Activated naive CD4-positive, alpha-beta T cell treated with Interleukin-2 at 50 U/mL for 16 hours (primary cell): ENCODE data around the gene TCF20.

Experiments
- DNase-seq: peaks from one replicate; pipeline ENCODE4 v3.0.0-alpha.2; 2020

TCF20 gene

DNA sequence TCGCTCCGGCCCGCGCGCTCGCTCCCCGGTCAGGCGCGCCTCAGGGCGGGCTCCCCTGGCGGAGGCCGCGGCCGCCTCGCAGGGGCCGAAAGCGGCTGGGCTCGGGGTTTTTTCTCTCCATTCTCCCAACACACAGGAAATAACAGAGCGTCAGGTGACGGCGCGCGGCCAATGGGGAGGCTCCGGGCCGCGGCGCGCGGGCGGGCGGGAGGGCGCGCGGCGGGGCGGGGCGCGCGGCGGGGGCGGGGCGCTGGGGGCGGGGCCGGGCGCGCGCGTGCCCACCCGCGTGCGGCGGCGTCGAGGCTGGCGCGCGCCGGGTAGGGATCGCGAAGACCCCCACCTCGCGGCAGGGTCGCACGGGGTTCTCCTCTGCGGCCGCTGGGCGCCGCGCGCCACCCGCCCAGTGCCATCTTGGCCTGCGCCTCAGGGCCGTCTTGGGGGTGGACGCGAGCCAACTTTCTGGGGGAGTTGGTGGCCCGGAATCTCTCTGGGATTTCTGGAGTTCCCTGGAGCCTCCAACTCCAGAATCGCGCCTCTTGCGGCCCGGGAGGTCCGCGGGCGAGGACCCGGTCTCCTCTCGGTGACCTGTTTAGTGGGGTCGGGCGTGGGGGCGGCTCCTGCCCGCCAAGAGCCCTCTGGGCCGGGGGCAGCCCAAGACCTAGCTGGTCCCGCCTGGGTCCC is at the start of gene TCF20:
TSS of gene TCF20 (minus strand) at position 144 of the 681 bp plus-strand sequence. CDS start 55,348 bp downstream, outside the sequence.
- DNase-seq = peak; percentile 79

DNA sequence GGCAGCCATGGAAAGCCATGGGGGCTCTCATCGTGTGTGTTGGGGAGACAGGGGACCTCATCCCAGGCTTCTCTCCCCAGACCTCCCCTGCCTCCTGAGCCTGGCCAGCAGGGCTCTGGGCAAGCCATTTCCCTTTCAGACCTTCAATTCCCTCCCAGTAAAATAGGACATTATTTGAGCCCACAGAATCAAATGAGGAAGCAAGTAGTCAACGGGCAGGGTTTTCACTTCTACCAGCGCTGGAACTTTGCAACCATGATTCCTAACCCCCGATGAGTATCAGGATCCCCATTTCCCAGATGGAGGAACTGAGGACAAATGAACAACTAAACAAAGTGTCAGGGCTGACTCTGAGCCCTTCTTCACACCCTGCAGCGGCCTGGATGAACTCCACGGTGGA is 48.9 kb upstream of the TCF20 start:
- DNase-seq = no peak

DNA sequence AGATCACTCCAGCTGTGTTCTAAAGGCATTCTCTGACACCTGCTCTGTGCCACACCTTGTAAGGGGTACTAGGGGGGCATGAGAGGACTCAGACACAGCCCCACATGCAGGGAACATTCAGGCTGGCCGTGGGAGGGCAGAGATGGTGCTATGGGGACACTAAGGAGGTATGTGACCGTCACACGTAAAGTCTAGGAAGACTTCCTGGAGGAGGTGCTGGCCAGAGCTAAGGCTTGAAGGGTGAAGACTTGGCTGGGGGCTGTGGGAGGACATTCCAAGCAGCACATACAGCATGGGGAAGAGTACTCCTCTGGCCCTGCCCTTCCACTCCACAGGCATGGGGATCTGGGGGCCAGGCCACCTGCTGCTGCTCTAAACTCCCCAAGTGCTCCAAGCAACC is 48.5 kb upstream of the TCF20 start:
- DNase-seq = no peak

DNA sequence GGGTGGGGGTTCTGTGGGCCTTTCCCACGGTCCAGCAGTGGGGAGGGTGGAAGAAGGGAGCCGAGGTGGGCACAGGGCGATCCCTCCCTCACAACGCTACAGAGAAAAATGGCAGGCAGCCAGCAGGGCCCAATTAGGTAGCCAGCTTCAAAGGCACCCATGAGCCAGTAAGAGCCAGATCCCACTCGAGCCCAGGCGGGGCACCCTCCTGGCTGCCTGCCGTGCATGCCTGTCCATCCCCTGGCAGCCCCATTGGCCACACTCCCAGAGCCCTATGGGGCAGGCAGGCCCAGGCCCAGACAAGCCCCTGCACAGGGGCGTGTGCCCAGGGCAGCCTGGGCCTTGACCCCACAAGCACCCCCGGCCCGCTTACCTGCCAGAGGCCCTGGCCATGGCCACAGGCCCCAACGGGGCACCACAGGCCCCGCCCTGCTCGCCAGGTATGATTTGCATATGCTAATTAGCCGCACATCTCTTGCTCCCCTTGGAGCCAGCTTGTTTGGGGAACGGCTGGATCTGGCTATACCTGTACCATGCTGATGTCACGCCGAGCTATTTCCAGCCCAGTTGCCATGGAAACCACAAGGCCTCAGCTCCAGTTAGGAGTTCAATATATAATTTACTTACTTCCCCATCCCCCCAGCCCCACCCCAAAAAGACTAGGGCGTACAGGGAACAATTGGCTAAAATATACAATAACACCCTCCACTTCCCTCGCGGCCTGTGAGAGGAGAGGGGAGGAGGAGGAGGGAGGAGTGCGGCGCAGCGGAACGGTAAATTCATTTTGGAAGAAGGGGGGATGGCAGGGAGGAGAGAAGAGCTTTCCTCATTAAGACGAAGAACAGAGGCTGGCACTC is 47.5 kb upstream of the TCF20 start:
- DNase-seq = no peak

DNA sequence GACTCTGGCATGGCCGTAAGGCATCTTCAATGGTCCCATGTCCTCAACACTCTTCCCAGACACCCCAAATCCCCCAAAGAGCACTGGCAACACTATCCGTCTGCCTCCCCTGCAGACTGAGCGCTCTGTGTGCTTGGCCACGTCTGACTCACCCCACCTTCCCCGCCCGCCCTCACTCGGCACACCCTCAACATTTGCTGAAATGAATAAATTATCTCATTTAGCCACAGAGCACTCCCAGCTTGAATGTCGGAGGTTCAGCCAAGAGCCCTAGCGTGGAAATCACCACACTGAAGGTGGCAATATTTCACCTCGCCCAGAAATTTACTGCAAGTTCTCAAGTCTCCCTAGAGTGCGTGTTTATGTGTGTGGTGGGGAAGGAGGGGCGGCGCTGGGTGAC is 46.6 kb upstream of the TCF20 start:
- peak; percentile 68 for DNase-seq

DNA sequence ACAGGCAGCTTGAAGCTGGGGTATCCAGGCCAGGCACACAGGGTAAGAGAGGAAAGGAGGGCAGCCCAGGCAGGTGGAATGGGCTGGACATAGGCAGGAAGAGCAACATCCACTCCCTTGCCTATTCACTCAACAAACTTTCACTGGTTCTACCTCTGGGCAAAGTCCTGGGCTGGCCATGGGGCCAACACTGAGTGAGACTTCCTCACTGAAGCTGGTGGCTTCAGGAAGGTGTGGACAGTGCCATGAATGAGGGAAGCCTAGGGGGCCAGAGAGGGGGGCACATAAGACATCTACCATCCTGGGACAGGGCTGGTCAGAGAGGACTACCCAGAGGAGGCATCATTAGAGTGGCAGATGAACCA is 44.9 kb upstream of the TCF20 start:
- DNase-seq = no peak

DNA sequence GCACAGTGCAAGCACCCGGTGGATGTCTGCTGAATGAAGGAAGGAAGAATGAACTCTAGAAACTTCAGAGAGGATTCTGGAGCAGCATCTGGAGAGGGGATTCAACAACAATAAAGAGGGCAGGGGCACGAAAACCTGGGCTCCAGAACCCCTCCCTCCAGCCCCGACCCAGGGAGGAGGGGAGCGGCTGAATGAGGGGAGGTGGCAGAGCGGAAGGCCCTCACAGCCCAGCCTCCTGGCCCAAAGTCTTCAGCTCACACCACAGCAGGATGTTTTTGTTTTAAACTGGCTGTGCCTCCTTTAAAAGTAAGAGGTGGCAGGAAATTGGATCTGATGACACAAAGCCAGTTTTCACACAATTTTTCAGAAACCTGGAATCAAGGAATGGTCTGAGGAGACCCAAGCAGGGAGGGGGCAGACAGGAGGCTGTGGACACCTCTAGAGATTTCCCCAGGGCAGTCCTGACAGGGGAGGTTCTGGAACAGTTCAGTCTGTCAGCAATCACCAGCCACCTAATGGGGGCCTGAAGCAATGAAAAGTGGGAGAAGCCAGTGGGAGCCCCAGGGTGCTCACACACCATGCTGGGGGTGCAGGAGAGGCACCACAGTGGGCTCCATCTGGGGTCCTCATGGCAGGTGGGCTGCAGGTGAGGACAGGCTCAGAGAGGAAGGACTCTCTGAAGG is 44.4 kb upstream of the TCF20 start:
- DNase-seq = no peak

DNA sequence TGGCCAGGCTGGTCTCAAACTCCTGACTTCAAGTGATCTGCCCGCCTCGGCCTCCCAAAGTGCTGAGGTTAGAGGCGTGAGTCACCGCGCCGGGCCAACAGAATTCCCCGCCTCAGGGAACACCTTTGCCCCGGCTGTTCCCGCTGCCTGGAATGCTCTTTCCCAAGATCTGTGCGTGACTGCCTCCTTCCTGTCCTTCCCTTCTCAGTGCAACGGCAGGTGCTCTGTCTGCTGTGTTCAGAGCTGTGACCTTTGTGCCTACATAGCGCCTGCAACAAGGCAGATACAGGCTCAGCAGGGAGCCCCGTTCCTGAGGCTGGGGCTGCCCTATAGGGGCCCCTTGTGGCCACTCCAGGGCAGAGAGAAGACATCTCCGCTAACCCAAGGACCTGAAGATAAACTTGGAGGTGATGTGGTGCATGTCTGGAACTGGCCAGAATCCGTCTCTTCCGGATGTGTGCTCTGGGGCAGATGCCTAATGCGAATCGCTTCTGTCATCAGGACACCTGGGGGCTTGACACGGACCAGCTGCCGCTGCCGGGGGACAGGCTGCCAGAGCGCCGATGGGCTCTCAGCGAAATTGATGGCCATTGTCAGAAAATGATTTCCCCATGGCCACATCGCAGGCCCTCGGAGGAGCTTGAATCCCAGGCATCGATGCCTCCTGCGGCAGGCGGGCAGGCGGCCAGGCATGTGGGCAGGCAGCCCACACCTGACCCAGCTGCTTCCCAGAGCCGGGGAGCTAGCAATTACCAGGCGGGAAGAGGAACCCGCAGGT is 43.5 kb upstream of the TCF20 start:
- DNase-seq = no peak

DNA sequence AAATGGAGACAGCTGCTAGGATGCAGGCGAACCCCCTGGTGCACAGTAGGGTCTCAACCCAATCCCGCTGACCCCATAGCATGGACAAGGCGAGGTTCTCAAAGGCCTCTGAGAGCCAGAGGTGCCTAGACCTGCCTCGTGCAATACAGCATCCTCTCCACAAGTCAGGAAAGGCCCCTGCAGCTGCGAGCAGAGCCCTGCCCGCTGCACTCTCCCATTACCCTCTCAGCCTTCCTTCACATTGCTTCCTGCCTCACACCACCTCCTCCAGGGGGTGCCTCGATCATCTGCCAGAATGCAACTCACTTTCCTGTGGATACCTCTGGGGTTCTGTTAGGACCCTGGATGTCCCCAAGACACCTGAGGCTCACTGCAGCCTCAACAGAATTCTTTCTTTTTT is 42.8 kb upstream of the TCF20 start:
- DNase-seq = no peak

DNA sequence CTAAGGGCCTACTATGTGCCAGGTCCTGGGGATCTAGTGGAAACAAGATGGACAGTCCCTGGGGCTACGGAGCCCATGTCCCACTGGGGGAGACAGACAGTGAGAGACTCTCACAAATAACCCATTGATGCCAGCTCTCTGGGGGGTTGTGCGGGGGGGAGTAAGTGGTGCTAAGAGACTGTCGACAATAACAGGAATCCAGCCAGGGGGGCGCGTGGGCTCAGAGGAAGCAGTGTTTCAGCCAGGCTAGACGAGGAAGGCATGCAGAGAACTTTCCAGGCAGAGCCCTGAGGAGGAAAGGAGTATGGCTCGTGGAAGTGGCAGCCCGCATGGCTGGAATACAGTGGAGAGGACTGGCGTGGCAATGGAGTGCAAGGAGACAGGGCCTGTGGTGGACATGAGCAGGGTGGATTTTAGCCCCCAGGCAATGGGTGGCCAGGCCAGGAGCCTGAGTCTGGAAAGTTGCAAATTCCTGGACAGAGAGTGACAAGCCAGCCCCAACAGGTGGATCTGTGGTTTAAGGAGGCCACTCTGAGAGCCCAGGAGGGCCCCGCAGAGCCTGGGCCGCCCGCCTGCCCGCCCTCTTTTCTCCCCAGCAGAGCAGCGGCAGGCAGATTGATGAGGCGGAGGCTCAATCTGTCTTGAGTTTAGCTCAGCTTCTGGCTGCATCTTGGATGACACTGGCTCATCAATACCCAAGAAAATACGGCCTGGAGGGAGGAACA is 40.0 kb upstream of the TCF20 start:
- DNase-seq = no peak

- DNase-seq = no peak
Observed at GRCh38 chr22:42309865-42310264, 39.4 kb upstream of the TCF20 start.

GRCh38 chr22:42308892-42309468 is 38.5 kb upstream of the TCF20 start:
- DNase-seq = no peak

GRCh38 chr22:42307806-42308563 is 37.5 kb upstream of the TCF20 start:
- no peak for DNase-seq

- no peak for DNase-seq
Observed at GRCh38 chr22:42306010-42306409, 35.6 kb upstream of the TCF20 start.

- DNase-seq = no peak
Observed at GRCh38 chr22:42304324-42304790, 33.9 kb upstream of the TCF20 start.

GRCh38 chr22:42303396-42304323 is 33.2 kb upstream of the TCF20 start:
- no peak for DNase-seq

GRCh38 chr22:42301742-42302102 is 31.3 kb upstream of the TCF20 start:
- no peak for DNase-seq

DNA sequence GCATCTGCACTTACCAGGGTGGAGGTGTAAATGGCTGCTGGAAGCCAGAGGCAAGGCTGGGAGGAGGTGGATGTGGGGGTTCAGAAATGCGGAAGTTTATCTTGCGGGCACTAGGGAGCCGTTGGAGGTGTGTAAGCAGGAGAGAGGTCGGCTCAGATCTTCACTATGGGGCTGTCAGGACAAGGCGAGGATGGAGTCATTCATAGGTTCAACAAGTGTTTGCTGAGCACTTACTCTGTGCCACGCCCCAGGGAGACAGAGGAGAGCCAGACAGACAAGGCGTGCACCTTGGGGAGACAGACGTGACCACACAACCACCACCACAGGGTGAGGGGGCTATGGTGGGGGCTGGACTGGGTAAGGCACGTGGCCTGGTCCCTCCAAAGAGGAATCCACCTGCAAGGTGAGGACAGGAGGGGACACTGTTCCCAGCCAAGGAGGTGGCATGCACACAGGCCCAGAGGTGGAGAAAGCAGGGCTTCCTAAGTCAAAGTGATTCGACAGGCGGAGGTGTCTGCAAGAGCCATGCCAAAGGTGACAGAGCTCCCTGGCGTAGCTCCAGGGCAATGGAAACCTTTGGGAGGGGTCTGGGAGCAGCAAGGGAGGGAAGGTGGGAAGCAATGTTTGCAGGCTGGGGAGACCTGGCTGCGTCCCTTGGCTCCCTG is 30.8 kb upstream of the TCF20 start:
- DNase-seq = no peak
